Measurements from ENCODE around the gene SYNE2. TPM values are rescaled to one million over a fixed set of nuclear protein-coding genes. Genes with fewer than 3 reads are reported as not detected.

SYNE2 gene
- total RNA-seq, 1 experiment from 2014 or later: 48.5 TPM

DNA sequence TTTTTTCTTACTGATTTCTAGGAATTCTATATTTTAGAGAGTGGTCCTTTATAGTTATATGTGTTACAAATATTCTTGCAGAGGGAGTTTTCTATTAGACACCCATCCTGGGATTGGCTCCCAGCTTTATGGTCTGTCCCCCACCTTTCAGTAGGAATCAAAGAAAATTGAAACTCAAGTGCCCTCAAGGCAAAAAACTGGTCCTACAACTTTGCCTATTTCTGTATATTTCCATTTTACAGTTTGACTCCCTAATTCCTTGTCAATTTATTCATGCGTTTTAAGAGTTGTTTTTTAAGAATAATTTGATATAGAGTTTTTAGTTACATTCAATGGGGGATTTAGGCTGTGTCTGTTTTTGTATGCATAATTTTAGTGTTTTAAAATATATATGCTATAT is 208.9 kb downstream of the SYNE2 start:
- H3K4me1 ChIP-seq: no peaks in the 10 kb centered on the region
- POLR2A ChIA-PET: no interaction called here
- Mint-ChIP-seq H3K4me3 (ENCODE audit: unreplicated experiment) (no peak overlapping the region), H3K36me3 (ENCODE audit: insufficient read depth, unreplicated experiment) (peaks cover 6% of the 10 kb centered on the region), H3K27me3 (ENCODE audit: insufficient read depth, unreplicated experiment) (no peaks in the 10 kb centered on the region), H3K4me1 (ENCODE audit: low read depth, unreplicated experiment) (no peaks in the 10 kb centered on the region), H3K9me3 (ENCODE audit: unreplicated experiment) (no peaks in the 10 kb centered on the region), H3K27ac (ENCODE audit: unreplicated experiment) (no peak overlapping the region)
- H3K27me3 ChIP-seq (replicated peaks; ENCODE audit: control insufficient read depth, insufficient read depth, low read length): no peaks in the 10 kb centered on the region
- CTCF ChIA-PET: no interaction called here
- H3K9me3 ChIP-seq: no peaks in the 10 kb centered on the region
- no TSS peak for BruUV-seq (replicated peaks)
- intact Hi-C loops (cut with micrococcal nuclease; ENCODE audit: unreplicated experiment): loop anchor here (5.0 kb wide), 1 partner anchor 231 kb away; the partner anchor contains the start of gene ESR2
- TF ChIP-seq, protein P1, sequence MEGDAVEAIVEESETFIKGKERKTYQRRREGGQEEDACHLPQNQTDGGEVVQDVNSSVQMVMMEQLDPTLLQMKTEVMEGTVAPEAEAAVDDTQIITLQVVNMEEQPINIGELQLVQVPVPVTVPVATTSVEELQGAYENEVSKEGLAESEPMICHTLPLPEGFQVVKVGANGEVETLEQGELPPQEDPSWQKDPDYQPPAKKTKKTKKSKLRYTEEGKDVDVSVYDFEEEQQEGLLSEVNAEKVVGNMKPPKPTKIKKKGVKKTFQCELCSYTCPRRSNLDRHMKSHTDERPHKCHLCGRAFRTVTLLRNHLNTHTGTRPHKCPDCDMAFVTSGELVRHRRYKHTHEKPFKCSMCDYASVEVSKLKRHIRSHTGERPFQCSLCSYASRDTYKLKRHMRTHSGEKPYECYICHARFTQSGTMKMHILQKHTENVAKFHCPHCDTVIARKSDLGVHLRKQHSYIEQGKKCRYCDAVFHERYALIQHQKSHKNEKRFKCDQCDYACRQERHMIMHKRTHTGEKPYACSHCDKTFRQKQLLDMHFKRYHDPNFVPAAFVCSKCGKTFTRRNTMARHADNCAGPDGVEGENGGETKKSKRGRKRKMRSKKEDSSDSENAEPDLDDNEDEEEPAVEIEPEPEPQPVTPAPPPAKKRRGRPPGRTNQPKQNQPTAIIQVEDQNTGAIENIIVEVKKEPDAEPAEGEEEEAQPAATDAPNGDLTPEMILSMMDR (IDR thresholded peaks at IDR 0.05; ENCODE audit: insufficient read depth in 1 of 2, low read depth in 1 of 2, low read length in 1 of 2, severe bottlenecking in 1 of 2, unreplicated experiment in 1 of 2): no peak
- no peak overlapping the region for H3K4me3 ChIP-seq (ENCODE audit: low read depth, low read length)
- no peak for DNase-seq
- H3K36me3 ChIP-seq (ENCODE audit: control insufficient read depth, insufficient read depth, low read length): no peaks in the 10 kb centered on the region

DNA sequence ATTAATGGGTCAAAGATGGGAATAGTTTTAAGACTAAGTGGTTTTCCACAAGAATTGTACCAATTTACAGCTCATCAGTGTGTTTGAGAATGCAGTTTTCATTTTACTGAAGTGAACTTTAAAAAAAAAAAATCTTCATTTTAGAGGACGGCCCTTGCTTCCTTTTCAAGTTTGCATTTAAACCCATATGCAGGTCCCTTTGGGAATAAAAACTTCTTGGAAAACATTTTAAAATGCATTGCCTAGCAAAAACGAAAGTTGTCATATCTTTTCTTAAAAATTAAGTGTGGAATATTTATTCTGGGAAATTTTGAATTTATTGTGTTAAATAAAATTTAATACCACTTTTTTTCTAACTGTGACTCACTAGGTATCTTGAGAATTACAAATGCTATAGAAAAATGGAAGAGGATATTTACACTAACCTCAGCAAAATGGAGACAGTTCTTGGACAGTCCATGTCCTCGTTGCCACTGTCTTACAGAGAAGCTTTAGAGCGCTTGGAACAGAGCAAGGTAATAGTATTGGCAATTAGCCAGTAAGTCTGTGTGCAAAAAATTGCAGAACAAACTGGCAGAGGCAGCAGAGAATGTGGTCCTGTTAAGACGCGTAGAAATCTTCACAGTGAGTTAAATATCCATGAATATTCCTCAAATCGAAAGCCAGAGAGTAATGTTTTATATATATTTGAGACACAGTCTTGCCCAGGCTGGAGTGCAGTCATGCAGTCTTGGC is 209.7 kb downstream of the SYNE2 start:
- intact Hi-C loops (cut with micrococcal nuclease; ENCODE audit: unreplicated experiment): loop anchor here (5.0 kb wide), 1 partner anchor 230 kb away; the partner anchor contains the start of gene ESR2
- BruUV-seq (replicated peaks): no TSS peak
- Histone ChIP-seq H3K36me3 (ENCODE audit: control insufficient read depth, insufficient read depth, low read length) (no peaks in the 10 kb centered on the region), H3K4me3 (ENCODE audit: low read depth, low read length) (no peak overlapping the region), H3K27me3 (replicated peaks; ENCODE audit: control insufficient read depth, insufficient read depth, low read length) (no peaks in the 10 kb centered on the region), H3K9me3 (no peaks in the 10 kb centered on the region), H3K4me1 (no peaks in the 10 kb centered on the region)
- no peaks in the 10 kb centered on the region for H3K4me1 Mint-ChIP-seq (ENCODE audit: low read depth, unreplicated experiment)
- no peak overlapping the region for H3K4me3 Mint-ChIP-seq (ENCODE audit: unreplicated experiment)
- ChIA-PET CTCF (no interaction called here), POLR2A (no interaction called here)
- H3K9me3 Mint-ChIP-seq (ENCODE audit: unreplicated experiment): no peaks in the 10 kb centered on the region
- peaks cover 7% of the 10 kb centered on the region for H3K36me3 Mint-ChIP-seq (ENCODE audit: insufficient read depth, unreplicated experiment)
- DNase-seq: no peak
- no peaks in the 10 kb centered on the region for H3K27me3 Mint-ChIP-seq (ENCODE audit: insufficient read depth, unreplicated experiment)
- no peak overlapping the region for H3K27ac Mint-ChIP-seq (ENCODE audit: unreplicated experiment)
- TF ChIP-seq, protein P1 (IDR thresholded peaks at IDR 0.05; ENCODE audit: insufficient read depth in 1 of 2, low read depth in 1 of 2, low read length in 1 of 2, severe bottlenecking in 1 of 2, unreplicated experiment in 1 of 2): no peak

DNA sequence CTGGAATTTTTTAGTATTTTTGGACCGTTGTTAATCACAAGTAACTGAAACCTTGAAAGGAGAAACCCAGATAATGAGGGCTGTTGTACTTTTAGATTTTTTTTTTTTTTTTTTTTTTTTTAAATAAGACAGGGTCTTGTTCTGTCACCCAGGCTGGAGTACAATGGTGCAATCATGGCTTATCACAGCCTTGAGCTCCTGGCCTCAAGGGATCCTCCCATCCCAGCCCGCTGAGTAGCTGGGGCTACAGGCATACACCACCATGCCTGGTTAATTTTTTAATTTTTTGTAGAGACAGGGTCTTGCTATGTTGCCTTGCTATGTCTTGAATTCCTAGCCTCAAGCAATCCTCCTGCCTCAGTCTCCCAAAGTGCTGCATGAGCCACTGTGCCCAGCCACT is 211.6 kb downstream of the SYNE2 start:
- no peaks in the 10 kb centered on the region for H3K9me3 Mint-ChIP-seq (ENCODE audit: unreplicated experiment)
- CTCF ChIA-PET: no interaction called here
- no peak overlapping the region for H3K27ac Mint-ChIP-seq (ENCODE audit: unreplicated experiment)
- no peak for DNase-seq
- no peaks in the 10 kb centered on the region for H3K36me3 ChIP-seq (ENCODE audit: control insufficient read depth, insufficient read depth, low read length)
- no peaks in the 10 kb centered on the region for H3K9me3 ChIP-seq
- H3K27me3 ChIP-seq (replicated peaks; ENCODE audit: control insufficient read depth, insufficient read depth, low read length): no peaks in the 10 kb centered on the region
- no peak overlapping the region for H3K4me3 Mint-ChIP-seq (ENCODE audit: unreplicated experiment)
- intact Hi-C loops (cut with micrococcal nuclease; ENCODE audit: unreplicated experiment): loop anchor here (5.0 kb wide), 1 partner anchor 228 kb away; the partner anchor contains the start of gene ESR2
- no peaks in the 10 kb centered on the region for H3K27me3 Mint-ChIP-seq (ENCODE audit: insufficient read depth, unreplicated experiment)
- no TSS peak for BruUV-seq (replicated peaks)
- no peaks in the 10 kb centered on the region for H3K4me1 Mint-ChIP-seq (ENCODE audit: low read depth, unreplicated experiment)
- POLR2A ChIA-PET: no interaction called here
- H3K36me3 Mint-ChIP-seq (ENCODE audit: insufficient read depth, unreplicated experiment): peaks cover 13% of the 10 kb centered on the region
- H3K4me3 ChIP-seq (ENCODE audit: low read depth, low read length): no peak overlapping the region
- H3K4me1 ChIP-seq: no peaks in the 10 kb centered on the region
- TF ChIP-seq, protein P1 (IDR thresholded peaks at IDR 0.05; ENCODE audit: insufficient read depth in 1 of 2, low read depth in 1 of 2, low read length in 1 of 2, severe bottlenecking in 1 of 2, unreplicated experiment in 1 of 2): no peak

Data from Caco-2 (cell line).